GM12878 (cell line): ENCODE results near the gene CCDC8. TPM values are rescaled to one million over a fixed set of nuclear protein-coding genes. Genes with fewer than 3 reads are reported as not detected.

Experiments
- ATAC-seq: fragments of 200-7000 bp; cut with Tn5 transposase; 3 replicates; pipeline ENCODE4 v1.9.1; 2020; ENCODE audit warnings: mild to moderate bottlenecking, moderate library complexity
- BruUV-seq: library from RNA; stranded (reverse); fragments of 400-500 nt; replicated peaks from 2 replicates; lab custom pipeline; 2021; lab: Mats Ljungman, UMichigan
- CTCF ChIA-PET: fragments of 300-600 bp; sonication (Branson Sonifier 250); formaldehyde crosslinking; extraction: SDS; loops from one replicate; lab custom pipeline; 2021; ENCODE audit warnings: inconsistent platforms; lab: Yijun Ruan, JAX
- POLR2A ChIA-PET: fragments of 350-600 bp; formaldehyde crosslinking; extraction: SDS; loops from one replicate; lab custom pipeline; 2021; ENCODE audit warnings: inconsistent platforms; lab: Charles Lee
- RAD21 ChIA-PET: fragments of 300-600 bp; sonication (Branson Sonifier 250); formaldehyde crosslinking; loops from one replicate; lab custom pipeline; 2023; ENCODE audit warnings: antibody characterized with exemption; ENCODE audit not compliant: unreplicated experiment; lab: Charles Lee
- SMC1A ChIA-PET: fragments of 300-600 bp; sonication (Branson Sonifier 250); formaldehyde crosslinking; loops from one replicate; lab custom pipeline; 2023; ENCODE audit not compliant: unreplicated experiment, uncharacterized antibody; lab: Charles Lee
- DNase-seq: peaks from one replicate; pipeline ENCODE4 v3.0.0-alpha.2; 2011; ENCODE audit warnings: low read depth, low spot score
- FAIRE-seq: peaks from 3 replicates; lab custom pipeline; 2011; peaks lifted over from hg19 to GRCh38; lab: Jason Lieb, UNC
- H2AFZ ChIP-seq: 2 replicates; pipeline ENCODE4 v1.6.0; 2011; ENCODE audit warnings: low read depth, low read length, control low read depth; ENCODE audit not compliant: control insufficient read depth
- H3K27ac ChIP-seq: 2 replicates; pipeline ENCODE4 v1.5.1; 2011; ENCODE audit warnings: control low read depth; ENCODE audit not compliant: control insufficient read depth, insufficient read depth
- H3K27me3 ChIP-seq, 2 experiments: replicated peaks in 1 of 2; 2 replicates each; pipeline versions ENCODE4 v1.6.0 to v1.6.1; 2011; ENCODE audit warnings: low read length in 1 of 2; ENCODE audit not compliant: control insufficient read depth in 2 of 2, insufficient read depth in 2 of 2
- H3K36me3 ChIP-seq, 2 experiments: 2 replicates each; pipeline ENCODE4 v1.5.1; 2011; ENCODE audit warnings: low read length in 1 of 2; ENCODE audit not compliant: control insufficient read depth in 2 of 2, insufficient read depth in 2 of 2
- H3K4me1 ChIP-seq: 2 replicates; pipeline ENCODE4 v1.6.1; 2011; ENCODE audit warnings: mild to moderate bottlenecking, low read length, moderate library complexity, mixed read lengths; ENCODE audit not compliant: control insufficient read depth, insufficient read depth
- H3K4me2 ChIP-seq: 2 replicates; pipeline ENCODE4 v1.6.0; 2011; ENCODE audit warnings: control low read depth; ENCODE audit not compliant: control insufficient read depth, insufficient read depth
- H3K4me3 ChIP-seq: fragments of 200-600 bp; sonication (generic); 2 replicates; pipeline ENCODE4 v1.5.1; 2016
- H3K79me2 ChIP-seq: 2 replicates; pipeline ENCODE4 v1.6.0; 2011; ENCODE audit warnings: low read length; ENCODE audit not compliant: control insufficient read depth, insufficient read depth
- H3K9ac ChIP-seq: 2 replicates; pipeline ENCODE4 v1.8.0; 2011; ENCODE audit warnings: low read length, control low read depth, mixed read lengths; ENCODE audit not compliant: control insufficient read depth, insufficient read depth
- H3K9me3 ChIP-seq: replicated peaks from 3 replicates; pipeline ENCODE4 v1.5.1; 2011; ENCODE audit warnings: mild to moderate bottlenecking, low read length; ENCODE audit not compliant: control insufficient read depth, insufficient read depth
- H4K20me1 ChIP-seq: 2 replicates; pipeline ENCODE4 v1.6.0; 2011; ENCODE audit not compliant: control insufficient read depth, insufficient read depth
- E2F4 ChIP-seq: IDR thresholded peaks from 2 replicates; pipeline ENCODE4 v1.6.1; 2012; ENCODE audit warnings: low read depth, low read length, improper control_type of control experiment
- ELK1 ChIP-seq: IDR thresholded peaks from 2 replicates; pipeline ENCODE4 v1.6.1; 2012; ENCODE audit warnings: low read depth, low read length, improper control_type of control experiment
- EZH2 ChIP-seq: IDR thresholded peaks from 2 replicates; pipeline ENCODE4 v1.6.1; 2012; ENCODE audit warnings: low read depth, mild to moderate bottlenecking, control low read depth, inconsistent platforms, low read length, borderline replicate concordance; ENCODE audit not compliant: control insufficient read depth
- FOXK2 ChIP-seq: fragments of 450-650 bp; IDR thresholded peaks from 2 replicates; pipeline ENCODE4 v1.6.1; 2017; ENCODE audit warnings: mild to moderate bottlenecking, moderate library complexity
- FOXM1 ChIP-seq: IDR thresholded peaks from 2 replicates; pipeline ENCODE4 v1.6.1; 2012; ENCODE audit warnings: low read depth, mild to moderate bottlenecking, inconsistent platforms, low read length, moderate library complexity
- HDGF ChIP-seq: fragments of 450-650 bp; IDR thresholded peaks from 2 replicates; pipeline ENCODE4 v1.6.1; 2016; ENCODE audit warnings: antibody characterized with exemption
- IKZF1 ChIP-seq: fragments of 450-650 bp; conservative IDR thresholded peaks from 2 replicates; pipeline ENCODE4 v1.6.1; 2017; ENCODE audit warnings: antibody characterized with exemption, mild to moderate bottlenecking
- MAX ChIP-seq: IDR thresholded peaks from 2 replicates; pipeline ENCODE4 v1.6.1; 2012; ENCODE audit warnings: low read depth, low read length, improper control_type of control experiment
- NFXL1 ChIP-seq: fragments of 450-650 bp; IDR thresholded peaks from 2 replicates; pipeline ENCODE4 v1.6.1; 2017; ENCODE audit warnings: antibody characterized with exemption, mild to moderate bottlenecking, borderline replicate concordance
- SREBF1 ChIP-seq: IDR thresholded peaks from 2 replicates; pipeline ENCODE4 v1.6.1; 2012; ENCODE audit warnings: mild to moderate bottlenecking, low read length
- SREBF2 ChIP-seq: IDR thresholded peaks from 2 replicates; pipeline ENCODE4 v1.6.1; 2012; ENCODE audit warnings: mild to moderate bottlenecking, low read length
- TBL1XR1 ChIP-seq: IDR thresholded peaks from 2 replicates; pipeline ENCODE4 v1.6.1; 2012; ENCODE audit warnings: low read depth, low read length, improper control_type of control experiment
- WRNIP1 ChIP-seq: IDR thresholded peaks from 2 replicates; pipeline ENCODE4 v1.6.1; 2011; ENCODE audit warnings: low read depth, low read length, improper control_type of control experiment, borderline replicate concordance
- YY1 ChIP-seq: IDR thresholded peaks from 2 replicates; pipeline ENCODE4 v1.6.1; 2011; ENCODE audit warnings: low read depth, mild to moderate bottlenecking, low read length
- ZBTB33 ChIP-seq: fragments of 450-650 bp; IDR thresholded peaks from 2 replicates; pipeline ENCODE4 v1.6.1; 2017; ENCODE audit warnings: mild to moderate bottlenecking
- ZNF592 ChIP-seq: fragments of 450-650 bp; IDR thresholded peaks from 2 replicates; pipeline ENCODE4 v1.6.1; 2017; ENCODE audit warnings: mild to moderate bottlenecking, moderate library complexity
- WGBS: methylation state at CpG from one replicate; pipeline ENCODE4 v1.1.6; 2016; ENCODE audit warnings: low lambda C conversion rate; ENCODE audit not compliant: insufficient replicate concordance, insufficient coverage; ENCODE audit errors: missing lambda C conversion rate; 5-methylcytosine and 5-hydroxymethylcytosine counted together
- in situ Hi-C: fragments of 300-500 bp; cut with MboI; formaldehyde crosslinking; loops from 9 replicates; pipeline ENCODE4 v1.14.3; 2018; ENCODE audit warnings: mixed read lengths
- intact Hi-C: fragments of 100-400 bp; cut with micrococcal nuclease; formaldehyde crosslinking; loops from one replicate; pipeline ENCODE4 v1.14.2; 2022; ENCODE audit not compliant: unreplicated experiment
- polyA plus RNA-seq, 11 experiments: library from polyadenylated mRNA; depleted of rRNA in 4 of 11; unstranded in 6 of 11; stranded (reverse) in 5 of 11; fragments of >200 nt; fragmentation: Nextera tagmentation in 4 of 11; fragmentation: Illumina TruSeq in 1 of 11; extraction: Ambion mirVana in 4 of 11; extraction: Trizol in 1 of 11; gene quantifications; 1 replicate in 1 of 11; 2 replicates in 10 of 11; pipeline versions ENCODE4 v1.2.1 to v1.2.3, GENCODE V29; 2011 to 2016; ENCODE audit warnings: inconsistent platforms in 2 of 11, missing spikeins in 2 of 11, low read depth in 1 of 11
- total RNA-seq, 4 experiments: library from RNA; depleted of rRNA in 3 of 4; stranded (reverse); fragments of >200 nt in 3 of 4; fragmentation: Illumina TruSeq in 1 of 4; extraction: Trizol in 1 of 4; gene quantifications; 2 replicates each; pipeline versions ENCODE4 v1.2.1 to v1.2.3, GENCODE V29; 2013 to 2021

CCDC8 gene
- total and polyA plus RNA-seq, 10 of the 15 experiments (the other 5 are each of a cell fraction or from before 2014, with no cell fraction given), result under 0.01 to 0.15 (median 0.05) TPM; not detected in 5

GRCh38 chr19:46402725-46403124 lies 10.6 kb downstream of the CCDC8 start:
- H3K4me2 ChIP-seq, result no peak overlapping the region
- intact Hi-C loops (loop anchor here (1.0 kb wide), 2 partner anchors 86 to 111 kb away; no protein-coding TSS in a partner anchor), in situ Hi-C loops (loop anchor here (5.0 kb wide), 1 partner anchor 85 kb away; no protein-coding TSS in a partner anchor)
- no peak overlapping the region for H2AFZ ChIP-seq
- FAIRE-seq (no peak), ATAC-seq (no peak), DNase-seq (no peak)
- peaks cover 0 to 3% of the 10 kb centered on the region in 2 experiments; a peak in 3 of 4 replicates for H3K27me3 ChIP-seq
- no peaks in the 10 kb centered on the region for H3K79me2 ChIP-seq
- H3K4me1 ChIP-seq, result no peaks in the 10 kb centered on the region
- ChIA-PET CTCF (interaction anchor here (0.6 to 4.6 kb wide), 8 partner anchors 86 to 148 kb away, joined by 3 to 19 read pairs (median 4); no protein-coding TSS in a partner anchor), RAD21 (interaction anchor here (0.5 to 1.2 kb wide), 2 partner anchors 89 to 1171 kb away, joined by 3 to 4 read pairs; no protein-coding TSS in a partner anchor), SMC1A (no interaction called here), POLR2A (no interaction called here)
- WGBS, result 69% methylated on average over 11 of the region's 11 CpGs
- no TSS peak for BruUV-seq
- H3K9me3 ChIP-seq, result no peaks in the 10 kb centered on the region
- TF ChIP-seq ZNF592 (no peak), EZH2 (no peak), E2F4 (no peak), ZBTB33 (no peak), YY1 (no peak), MAX (no peak), TBL1XR1 (no peak), NFXL1 (no peak), ELK1 (no peak), SREBF1 (no peak), SREBF2 (no peak), WRNIP1 (no peak), IKZF1 (no peak), HDGF (no peak), FOXM1 (no peak), FOXK2 (no peak)
- no peaks in the 10 kb centered on the region for H4K20me1 ChIP-seq
- H3K4me3 ChIP-seq, result no peak overlapping the region
- H3K36me3 ChIP-seq, result no peaks in the 10 kb centered on the region
- no peak overlapping the region for H3K9ac ChIP-seq
- no peak overlapping the region for H3K27ac ChIP-seq
